Measurements from ENCODE around the gene PANK4. TPM values are rescaled to one million over a fixed set of nuclear protein-coding genes. Genes with fewer than 3 reads are reported as not detected.

The PANK4 gene
- total and polyA plus RNA-seq, 10 of the 15 experiments (the other 5 are each of a cell fraction or from before 2014, with no cell fraction given) = 0.35 to 38.0 (median 18.6) TPM

GRCh38 chr1:2534687-2535441 lies 8.5 kb upstream of the PANK4 start:
- WGBS (ENCODE audit: insufficient coverage, insufficient replicate concordance, low lambda C conversion rate, missing lambda C conversion rate) = 17% methylated on average over 16 of the region's 18 CpGs
- no peak overlapping the region for H3K27ac ChIP-seq (ENCODE audit: control insufficient read depth, insufficient read depth)
- no peaks in the 10 kb centered on the region for H4K20me1 ChIP-seq (ENCODE audit: control insufficient read depth, insufficient read depth)
- in situ Hi-C loops (cut with MboI) = no loop called here
- no peaks in the 10 kb centered on the region for H3K36me3 ChIP-seq (ENCODE audit: control insufficient read depth in 2 of 2, insufficient read depth in 2 of 2, low read length in 1 of 2)
- TF ChIP-seq PAX5 (IDR thresholded peaks at IDR 0.05; ENCODE audit: borderline replicate concordance, low read depth, low read length) (no peak), EZH2 (IDR thresholded peaks at IDR 0.05; ENCODE audit: borderline replicate concordance, control insufficient read depth, low read depth, low read length) (no peak), ETV6 (conservative IDR thresholded peaks at IDR 0.05 in 1 of 2, IDR thresholded peaks at IDR 0.05 in 1 of 2; ENCODE audit: borderline replicate concordance in 1 of 2, low read depth in 1 of 2) (no peak), IRF3 (IDR thresholded peaks at IDR 0.05) (no peak), ZBED1 (IDR thresholded peaks at IDR 0.05; ENCODE audit: borderline replicate concordance) (no peak), SMAD5 (IDR thresholded peaks at IDR 0.05; ENCODE audit: low read depth) (no peak), IKZF1 (conservative IDR thresholded peaks at IDR 0.05) (no peak), HSF1 (IDR thresholded peaks at IDR 0.05; ENCODE audit: low read depth, low read length) (no peak), ZBTB33 (IDR thresholded peaks at IDR 0.05) (no peak), ZNF622 (IDR thresholded peaks at IDR 0.05) (no peak), TBL1XR1 (IDR thresholded peaks at IDR 0.05; ENCODE audit: low read depth, low read length) (no peak), BCL11A (IDR thresholded peaks at IDR 0.05; ENCODE audit: low read depth, low read length) (no peak), MEF2A (IDR thresholded peaks at IDR 0.05; ENCODE audit: insufficient read depth, low read depth, low read length) (no peak)
- TF ChIP-seq, protein P1, sequence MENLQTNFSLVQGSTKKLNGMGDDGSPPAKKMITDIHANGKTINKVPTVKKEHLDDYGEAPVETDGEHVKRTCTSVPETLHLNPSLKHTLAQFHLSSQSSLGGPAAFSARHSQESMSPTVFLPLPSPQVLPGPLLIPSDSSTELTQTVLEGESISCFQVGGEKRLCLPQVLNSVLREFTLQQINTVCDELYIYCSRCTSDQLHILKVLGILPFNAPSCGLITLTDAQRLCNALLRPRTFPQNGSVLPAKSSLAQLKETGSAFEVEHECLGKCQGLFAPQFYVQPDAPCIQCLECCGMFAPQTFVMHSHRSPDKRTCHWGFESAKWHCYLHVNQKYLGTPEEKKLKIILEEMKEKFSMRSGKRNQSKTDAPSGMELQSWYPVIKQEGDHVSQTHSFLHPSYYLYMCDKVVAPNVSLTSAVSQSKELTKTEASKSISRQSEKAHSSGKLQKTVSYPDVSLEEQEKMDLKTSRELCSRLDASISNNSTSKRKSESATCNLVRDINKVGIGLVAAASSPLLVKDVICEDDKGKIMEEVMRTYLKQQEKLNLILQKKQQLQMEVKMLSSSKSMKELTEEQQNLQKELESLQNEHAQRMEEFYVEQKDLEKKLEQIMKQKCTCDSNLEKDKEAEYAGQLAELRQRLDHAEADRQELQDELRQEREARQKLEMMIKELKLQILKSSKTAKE (IDR thresholded peaks at IDR 0.05; ENCODE audit: low read depth, poor library complexity, severe bottlenecking) = no peak
- TF ChIP-seq, protein P2, sequence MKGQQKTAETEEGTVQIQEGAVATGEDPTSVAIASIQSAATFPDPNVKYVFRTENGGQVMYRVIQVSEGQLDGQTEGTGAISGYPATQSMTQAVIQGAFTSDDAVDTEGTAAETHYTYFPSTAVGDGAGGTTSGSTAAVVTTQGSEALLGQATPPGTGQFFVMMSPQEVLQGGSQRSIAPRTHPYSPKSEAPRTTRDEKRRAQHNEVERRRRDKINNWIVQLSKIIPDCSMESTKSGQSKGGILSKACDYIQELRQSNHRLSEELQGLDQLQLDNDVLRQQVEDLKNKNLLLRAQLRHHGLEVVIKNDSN (IDR thresholded peaks at IDR 0.05; ENCODE audit: borderline replicate concordance, extremely low read length, insufficient read depth, low read depth, low read length) = no peak
- H3K9ac ChIP-seq (ENCODE audit: control insufficient read depth, insufficient read depth, low read length) = no peak overlapping the region
- H3K4me1 ChIP-seq (ENCODE audit: control insufficient read depth, insufficient read depth, low read length) = no peaks in the 10 kb centered on the region
- RAD21 ChIA-PET (ENCODE audit: unreplicated experiment) = interaction anchor here (1.1 kb wide), 1 partner anchor 13 kb away, joined by 3 read pairs; no protein-coding TSS in a partner anchor
- SMC1A ChIA-PET (ENCODE audit: uncharacterized antibody, unreplicated experiment) = no interaction called here
- H3K27me3 ChIP-seq (replicated peaks in 1 of 2; ENCODE audit: control insufficient read depth in 2 of 2, insufficient read depth in 2 of 2, low read length in 1 of 2) = peaks cover 6 to 14% of the 10 kb centered on the region in 2 experiments
- no peaks in the 10 kb centered on the region for H3K79me2 ChIP-seq (ENCODE audit: control insufficient read depth, insufficient read depth, low read length)
- no peak overlapping the region for H3K4me3 ChIP-seq
- intact Hi-C loops (cut with micrococcal nuclease; ENCODE audit: unreplicated experiment) = no loop called here
- no peak overlapping the region for H2AFZ ChIP-seq (ENCODE audit: control insufficient read depth, low read depth, low read length)
- CTCF ChIA-PET = no interaction called here
- FAIRE-seq (no peak), DNase-seq (ENCODE audit: low read depth, low spot score) (no peak), ATAC-seq (no peak)
- no TSS peak for BruUV-seq (replicated peaks)
- H3K9me3 ChIP-seq (replicated peaks; ENCODE audit: control insufficient read depth, insufficient read depth, low read length) = no peaks in the 10 kb centered on the region
- POLR2A ChIA-PET = no interaction called here
- no peak overlapping the region for H3K4me2 ChIP-seq (ENCODE audit: control insufficient read depth, insufficient read depth)

Data from GM12878 (cell line).